ENCODE data around the gene ZC2HC1C. TPM values are rescaled to one million over a fixed set of nuclear protein-coding genes. Genes with fewer than 3 reads are reported as not detected.

Gene ZC2HC1C
- 1 to 10 TPM; 4.4 to 8.0 (median 5.1) TPM for total RNA-seq

GRCh38 chr14:75069121-75069810, at the start of gene ZC2HC1C:
ZC2HC1C (plus strand) TSS chr14:75069641; CDS start chr14:75070574, 933 bp downstream.
- Histone ChIP-seq H3K9me3 (no peaks in the 10 kb centered on the region), H3K4me1 (peaks cover 0 to 49% (median 18%) of the 10 kb centered on the region in 3 donors), H3K27ac (peak within 1 kb of the TSS; percentile 58 to 89 (median 88)), H3K4me3 (peak within 1 kb of the TSS; percentile 46 to 56), H3K27me3 (no peaks in the 10 kb centered on the region), H3K36me3 (no peaks in the 10 kb centered on the region)
- TF ChIP-seq CTCF (IDR thresholded peaks at IDR 0.05), result peak in 1 of 4 experiments; percentile 20
- peak; percentile 40 to 64 for TF ChIP-seq POLR2A (IDR thresholded peaks at IDR 0.05)
- no peak for TF ChIP-seq EP300 (IDR thresholded peaks at IDR 0.05)
- TF ChIP-seq POLR2AphosphoS5 (IDR thresholded peaks at IDR 0.05), result peak; percentile 78
- WGBS, 2 donors (ENCODE audit: low coverage in 1 of 2), result 1% methylated on average over 25 of the region's 58 CpGs; no CpG with 5 or more reads in 1 of the 2 donors
- ATAC-seq, result peak; percentile 93

- peaks cover 8 to 96% of the 10 kb centered on the region in 2 donors for H3K36me3 ChIP-seq
- 53 to 63% methylated on average over 7 to 8 of the region's 8 CpGs for WGBS, 2 donors (ENCODE audit: low coverage in 1 of 2)
- no peaks in the 10 kb centered on the region for H3K4me1 ChIP-seq
- no peaks in the 10 kb centered on the region for H3K27me3 ChIP-seq
- no peak overlapping the region for H3K4me3 ChIP-seq
- ATAC-seq, result no peak
- no peak overlapping the region for H3K27ac ChIP-seq
- no peak for TF ChIP-seq POLR2A (IDR thresholded peaks at IDR 0.05)
- TF ChIP-seq CTCF (IDR thresholded peaks at IDR 0.05), result peak in 3 of 4 experiments; percentile 6 to 23 (median 18)
- H3K9me3 ChIP-seq, result no peaks in the 10 kb centered on the region
Observed at GRCh38 chr14:75022655-75023054, 46.8 kb upstream of the ZC2HC1C start.

- ATAC-seq, result no peak
- no peak for TF ChIP-seq EP300 (IDR thresholded peaks at IDR 0.05)
- no peak for TF ChIP-seq POLR2AphosphoS5 (IDR thresholded peaks at IDR 0.05)
- TF ChIP-seq POLR2A (IDR thresholded peaks at IDR 0.05), result no peak
- no peak for TF ChIP-seq CTCF (IDR thresholded peaks at IDR 0.05)
- whole genome bisulfite sequencing, 2 donors (ENCODE audit: low coverage in 1 of 2), result 85 to 86% methylated on average over 1 of the region's 1 CpG
- H3K27me3 ChIP-seq, result no peaks in the 10 kb centered on the region
- peaks cover 8 to 93% of the 10 kb centered on the region in 2 donors for H3K36me3 ChIP-seq
- H3K4me1 ChIP-seq, result no peaks in the 10 kb centered on the region
- no peak overlapping the region for H3K4me3 ChIP-seq
- no peaks in the 10 kb centered on the region for H3K9me3 ChIP-seq
- H3K27ac ChIP-seq, result no peak overlapping the region
Observed at GRCh38 chr14:75023108-75023507, 46.3 kb upstream of the ZC2HC1C start.

- H3K36me3 ChIP-seq, result peaks cover 4 to 93% of the 10 kb centered on the region in 2 donors
- no peaks in the 10 kb centered on the region for H3K27me3 ChIP-seq
- H3K27ac ChIP-seq, result no peak overlapping the region
- H3K4me1 ChIP-seq, result no peaks in the 10 kb centered on the region
- TF ChIP-seq CTCF (IDR thresholded peaks at IDR 0.05), result no peak
- TF ChIP-seq POLR2AphosphoS5 (IDR thresholded peaks at IDR 0.05), result no peak
- H3K4me3 ChIP-seq, result no peak overlapping the region
- 66 to 75% methylated on average over 4 of the region's 4 CpGs for WGBS, 2 donors (ENCODE audit: low coverage in 1 of 2)
- no peak for ATAC-seq
- no peaks in the 10 kb centered on the region for H3K9me3 ChIP-seq
Observed at GRCh38 chr14:75025082-75025481, 44.4 kb upstream of the ZC2HC1C start.

GRCh38 chr14:75025876-75026275, 43.6 kb upstream of the ZC2HC1C start:
- Histone ChIP-seq H3K36me3 (peaks cover 4 to 93% of the 10 kb centered on the region in 2 donors), H3K27me3 (no peaks in the 10 kb centered on the region), H3K27ac (no peak overlapping the region), H3K9me3 (no peaks in the 10 kb centered on the region), H3K4me1 (no peaks in the 10 kb centered on the region), H3K4me3 (no peak overlapping the region)
- TF ChIP-seq CTCF (IDR thresholded peaks at IDR 0.05) (no peak), POLR2A (IDR thresholded peaks at IDR 0.05) (no peak), POLR2AphosphoS5 (IDR thresholded peaks at IDR 0.05) (no peak), EP300 (IDR thresholded peaks at IDR 0.05) (no peak)
- ATAC-seq, result no peak
- WGBS, 2 donors (ENCODE audit: low coverage in 1 of 2), result 88 to 97% methylated on average over 2 of the region's 2 CpGs
